OCI-LY1 (cell line): ENCODE results near the gene FAM111A.

ENCODE experiments used
- CTCF ChIP-seq: fragments of 200-600 bp; sonication (generic), shearing (Covaris generic); IDR thresholded peaks from 2 replicates; pipeline ENCODE4 v1.5.1; 2017; ENCODE audit warnings: mild to moderate bottlenecking, antibody characterized with exemption, low read length, moderate library complexity, mixed read lengths
- EZH2 ChIP-seq: fragments of 200-600 bp; sonication (generic), shearing (Covaris generic); IDR thresholded peaks from 2 replicates; pipeline ENCODE4 v1.8.0; 2017; ENCODE audit warnings: borderline replicate concordance, mixed run types, mild to moderate bottlenecking, antibody characterized with exemption, low read length, moderate library complexity, mixed read lengths

- TF ChIP-seq CTCF: peak; percentile 89
- TF ChIP-seq EZH2: no peak
Observed at GRCh38 chr11:59158206-59159068, 15.8 kb downstream of the FAM111A start.
